Measurements from ENCODE around the gene MAB21L3.
"Not testable (repeated sequence)": the region's sequence is repeated elsewhere in the genome, so short reads cannot be mapped to it uniquely, and the experiment has no call there.

MAB21L3 gene

GRCh38 chr1:116144151-116144550, 33.0 kb downstream of the MAB21L3 start:
- no peak for DNase-seq

DNA sequence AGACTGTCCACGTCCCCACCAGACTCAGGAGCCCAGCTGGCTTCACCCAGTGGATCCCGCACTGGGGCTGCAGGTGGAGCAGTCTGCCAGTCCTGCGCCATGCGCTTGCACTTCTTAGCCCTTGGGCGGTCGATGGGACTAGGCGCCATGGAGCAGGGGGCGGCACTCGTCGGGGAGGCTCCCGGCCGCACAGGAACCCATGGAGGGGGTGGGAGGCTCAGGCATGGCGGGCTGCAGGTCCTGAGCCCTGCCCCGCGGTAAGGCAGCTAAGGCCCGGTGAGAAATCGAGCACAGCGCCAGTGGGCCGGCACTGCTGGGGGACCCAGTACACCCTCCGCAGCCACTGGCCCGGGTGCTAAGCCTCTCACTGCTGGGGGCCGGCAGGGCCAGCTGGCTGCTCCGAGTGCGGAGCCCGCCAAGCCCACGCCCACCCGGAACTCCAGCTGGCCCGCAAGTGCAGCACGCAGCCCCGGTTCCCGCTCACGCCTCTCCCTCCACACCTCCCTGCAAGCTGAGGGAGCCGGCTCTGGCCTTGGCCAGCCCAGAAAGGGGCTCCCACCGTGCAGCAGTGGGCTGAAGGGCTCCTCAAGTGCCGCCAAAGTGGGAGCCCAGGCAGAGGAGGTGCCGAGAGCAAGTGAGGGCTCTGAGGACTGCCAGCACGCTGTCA, 35.4 kb downstream of the MAB21L3 start:
- not testable (repeated sequence) for DNase-seq

DNA sequence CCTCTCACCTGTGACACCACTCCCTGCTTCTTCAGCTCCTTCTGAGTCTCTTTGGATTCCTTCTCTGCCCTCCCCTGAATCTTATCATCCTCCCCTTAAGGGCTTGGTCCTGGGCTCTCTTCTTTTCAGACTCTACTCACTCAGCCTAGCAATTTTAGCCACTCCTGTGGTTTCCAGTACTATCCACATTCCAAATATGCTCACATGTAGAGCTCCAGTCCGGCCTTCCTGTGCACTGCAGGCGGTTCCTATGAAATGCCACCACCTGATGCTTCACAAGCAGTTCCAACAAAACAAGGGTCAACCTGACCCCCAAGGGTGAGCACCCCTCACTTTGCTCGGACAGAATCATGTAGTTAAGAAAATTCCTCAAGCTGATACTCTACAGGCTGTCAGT, 35.9 kb downstream of the MAB21L3 start:
- DNase-seq, result no peak

DNA sequence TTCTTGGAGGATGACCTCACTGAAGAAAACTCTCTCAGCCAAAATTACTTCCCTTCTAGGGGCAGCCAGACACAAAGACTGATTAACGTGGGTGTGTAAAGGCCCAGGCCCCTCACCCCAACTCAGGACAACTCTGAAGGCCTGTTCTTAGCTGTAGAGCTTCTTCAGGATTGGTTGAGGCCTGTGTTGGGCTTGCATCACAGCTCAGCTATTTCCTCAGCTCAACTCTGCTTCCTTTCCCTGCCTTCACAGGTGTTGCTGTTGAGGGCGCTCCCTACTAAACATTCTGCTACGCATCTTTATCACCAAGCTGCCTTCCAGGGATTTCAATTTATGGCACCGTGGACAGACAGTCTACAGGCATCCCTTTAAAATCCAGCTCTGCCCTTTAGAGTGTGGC, 36.8 kb downstream of the MAB21L3 start:
- no peak for DNase-seq

DNA sequence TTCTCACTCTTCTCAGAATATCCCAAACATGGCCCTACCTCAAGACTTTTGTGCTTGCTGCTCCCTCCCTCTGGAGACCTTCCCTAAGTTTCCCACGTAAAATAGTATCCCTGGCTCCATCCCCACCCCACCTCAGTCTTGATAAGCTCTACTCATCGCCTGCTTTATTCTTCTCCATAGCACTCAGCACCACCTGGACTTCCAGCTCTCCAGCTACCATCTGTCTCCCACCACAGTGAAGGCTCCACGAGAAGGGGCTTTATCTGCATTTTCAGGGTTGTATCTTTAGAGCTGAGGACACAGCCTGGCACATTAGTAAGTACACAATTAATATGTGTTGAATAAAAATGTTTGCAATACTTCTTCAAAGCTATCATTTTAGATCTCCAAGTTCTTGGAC, 37.8 kb downstream of the MAB21L3 start:
- no peak for DNase-seq

- DNase-seq, result no peak
Observed at GRCh38 chr1:116150368-116150767, 39.2 kb downstream of the MAB21L3 start.

- peak; percentile 7 for DNase-seq
Observed at GRCh38 chr1:116151739-116152576, 40.8 kb downstream of the MAB21L3 start.

DNA sequence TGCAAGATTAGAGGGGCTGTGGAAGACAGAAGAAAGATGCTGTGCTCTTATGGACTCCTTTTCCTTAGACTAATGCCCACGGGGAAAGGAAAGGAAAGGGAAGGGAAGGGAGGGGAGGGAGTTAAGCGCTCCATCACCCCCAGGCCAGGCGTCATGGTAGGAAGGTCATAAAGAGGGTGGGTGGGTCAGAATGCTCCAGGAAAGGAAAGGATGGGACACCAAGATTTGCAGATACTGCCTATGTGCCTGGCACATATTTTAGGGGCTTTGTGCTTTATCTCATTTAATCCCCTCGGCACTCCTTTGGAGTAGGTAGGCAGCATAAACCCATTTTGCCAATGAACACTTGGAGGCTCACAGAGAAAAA, 41.4 kb downstream of the MAB21L3 start:
- DNase-seq, result no peak

DNA sequence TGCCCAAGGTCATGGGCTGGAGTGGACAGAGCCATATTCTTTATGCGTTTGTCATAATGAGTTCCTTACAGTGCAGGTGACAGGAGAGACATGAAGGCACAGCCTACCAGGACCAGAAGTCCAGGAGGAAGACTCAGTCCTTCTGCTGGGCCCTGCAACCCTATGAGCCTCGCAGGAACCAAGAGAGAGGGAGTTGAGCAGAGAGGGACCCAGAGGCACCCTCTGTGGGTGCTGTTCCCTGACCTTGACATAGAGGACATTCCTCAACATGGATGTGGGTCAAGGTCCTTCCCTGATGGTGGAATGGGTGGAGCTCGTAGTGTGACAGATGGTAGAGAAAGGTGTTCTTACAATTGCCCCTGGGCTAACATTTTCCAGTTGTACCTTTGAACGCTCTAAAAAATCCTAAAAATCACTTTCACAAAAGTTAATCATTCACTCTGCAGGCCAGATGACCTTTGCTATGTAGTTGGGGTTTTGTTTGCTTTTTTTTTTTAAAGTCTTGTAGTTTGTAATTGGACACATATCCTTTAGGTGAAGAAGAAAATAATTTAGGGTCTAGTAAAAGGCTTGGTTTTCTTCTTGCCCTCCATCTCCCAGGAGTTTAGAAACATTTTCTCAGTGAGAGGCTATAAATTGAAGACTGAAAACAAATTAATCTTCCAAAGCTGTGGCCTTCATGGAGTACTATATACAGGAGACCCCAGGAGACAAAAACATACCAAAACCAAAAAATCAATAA, 41.9 kb downstream of the MAB21L3 start:
- no peak for DNase-seq

- DNase-seq, result no peak
Observed at GRCh38 chr1:116153692-116154031, 42.5 kb downstream of the MAB21L3 start.

GRCh38 chr1:116154536-116154935, 43.3 kb downstream of the MAB21L3 start:
- no peak for DNase-seq

DNA sequence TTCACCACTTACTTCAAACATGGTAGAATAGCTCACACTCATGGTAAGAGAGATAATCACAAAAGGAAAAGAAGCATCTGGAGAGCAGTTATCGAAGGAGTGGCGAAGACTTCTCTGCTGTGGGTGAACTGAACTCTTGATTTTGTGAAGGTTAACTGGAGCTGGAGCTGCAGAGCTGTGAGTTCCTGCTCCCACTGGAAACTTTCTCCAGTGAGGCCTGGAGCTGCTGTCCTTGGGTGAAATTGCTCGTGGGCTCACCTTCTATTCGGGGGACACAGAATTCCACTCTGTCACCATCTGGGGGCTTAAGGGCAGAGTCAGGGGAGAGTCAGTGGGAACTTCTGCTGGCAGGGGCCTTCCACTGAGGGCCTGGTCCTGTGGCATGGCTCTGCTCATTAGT, 45.9 kb downstream of the MAB21L3 start:
- DNase-seq, result no peak

- no peak for DNase-seq
Observed at GRCh38 chr1:116159177-116159576, 48.0 kb downstream of the MAB21L3 start.

- no peak for DNase-seq
Observed at GRCh38 chr1:116159611-116160010, 48.4 kb downstream of the MAB21L3 start.

GRCh38 chr1:116161390-116161789, 50.2 kb downstream of the MAB21L3 start:
- DNase-seq, result no peak

DNA sequence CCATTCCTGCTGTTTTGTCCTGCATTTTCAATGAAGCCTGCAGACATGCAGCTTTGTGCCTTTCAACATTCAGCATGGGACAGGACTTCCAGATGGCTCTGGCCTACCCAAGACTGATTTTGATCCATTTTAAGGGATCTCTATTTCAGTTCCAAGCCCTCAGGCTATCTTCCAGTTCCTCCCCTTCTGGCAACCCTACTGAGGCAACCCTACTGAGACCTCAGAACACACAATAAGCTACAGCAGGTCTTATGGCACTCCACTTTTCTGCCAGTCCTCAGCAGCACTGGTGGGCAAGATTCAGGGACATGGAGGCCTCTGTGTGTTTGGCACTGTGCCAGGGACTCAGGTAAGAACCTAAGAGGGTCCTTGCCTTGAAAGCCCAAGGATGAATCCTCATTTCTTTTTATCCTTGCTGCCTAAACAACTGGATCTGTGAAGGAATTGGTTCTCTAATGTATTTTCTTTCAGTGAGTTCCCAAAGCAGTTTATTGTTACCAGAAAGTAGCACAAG, 50.7 kb downstream of the MAB21L3 start:
- no peak for DNase-seq

DNA sequence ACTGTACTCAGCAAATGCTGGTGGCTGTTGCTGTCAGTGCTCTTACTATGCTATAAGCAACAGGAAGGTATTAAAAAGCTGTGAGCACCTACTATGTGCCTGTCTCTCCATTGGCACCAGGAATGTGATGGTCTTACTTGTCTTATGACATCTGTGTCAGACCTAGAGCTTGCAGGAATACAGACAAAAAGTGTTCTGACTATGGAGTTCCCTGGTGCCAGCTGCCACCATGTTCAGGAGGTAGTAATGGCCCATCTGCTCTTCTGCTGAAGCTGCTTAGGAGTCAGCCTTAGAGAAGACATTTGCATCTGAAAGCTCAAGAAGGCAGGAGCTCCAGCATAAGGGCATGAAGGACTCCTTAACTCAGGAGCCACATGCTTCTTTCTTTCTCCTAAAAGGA, 52.3 kb downstream of the MAB21L3 start:
- no peak for DNase-seq

- DNase-seq, result no peak
Observed at GRCh38 chr1:116164150-116164549, 53.0 kb downstream of the MAB21L3 start.

- DNase-seq, result no peak
Observed at GRCh38 chr1:116164604-116165368, 53.6 kb downstream of the MAB21L3 start.

- DNase-seq, result no peak
Observed at GRCh38 chr1:116165572-116165971, 54.4 kb downstream of the MAB21L3 start.

- DNase-seq, result no peak
Observed at GRCh38 chr1:116166011-116166571, 54.9 kb downstream of the MAB21L3 start.

DNA sequence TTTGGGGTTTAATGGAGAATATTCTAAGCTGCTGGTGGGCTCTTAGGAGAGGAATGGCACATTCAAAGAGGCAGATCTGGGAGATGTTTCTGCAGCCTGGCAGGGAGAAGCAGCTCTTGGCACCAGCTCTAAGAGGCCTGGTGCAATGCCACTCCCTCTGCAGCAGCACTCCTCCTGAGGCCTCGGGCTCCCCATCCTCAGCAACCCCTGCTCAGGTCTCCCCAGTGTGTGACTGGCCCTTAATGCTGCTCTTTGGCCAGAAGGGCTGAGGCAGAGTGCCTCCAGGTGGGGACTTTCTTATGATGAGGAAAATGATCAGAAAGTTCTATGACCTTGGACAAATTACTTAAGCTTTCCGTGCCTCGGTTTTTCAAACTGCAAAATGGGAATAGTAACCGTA, 55.5 kb downstream of the MAB21L3 start:
- DNase-seq, result no peak

All from DMS 273 treated with DMSO at 0.1 percent for 48 hours (cell line).